WERI-Rb-1 (cell line): ENCODE results near the gene NUP155.

Source experiments
- DNase-seq: peaks from one replicate; pipeline ENCODE4 v3.0.0-alpha.2; 2020
- H3K27ac ChIP-seq: fragments of 250-450 bp; sonication (Bioruptor Pico); 2 replicates; pipeline ENCODE4 v1.5.1; 2020; ENCODE audit warnings: mild to moderate bottlenecking, moderate library complexity
- H3K27me3 ChIP-seq: fragments of 250-450 bp; sonication (Bioruptor Pico); 2 replicates; pipeline ENCODE4 v1.5.1; 2021; ENCODE audit warnings: mild to moderate bottlenecking, low read depth, moderate library complexity; ENCODE audit not compliant: insufficient read depth, severe bottlenecking
- H3K36me3 ChIP-seq: fragments of 250-450 bp; sonication (Bioruptor Pico); 2 replicates; pipeline ENCODE4 v1.5.1; 2020; ENCODE audit warnings: mild to moderate bottlenecking, moderate library complexity
- H3K4me3 ChIP-seq: 2 replicates; pipeline ENCODE4 v1.5.1; 2011; ENCODE audit warnings: low read depth, mild to moderate bottlenecking, control low read depth, low read length
- H3K9me3 ChIP-seq: fragments of 250-450 bp; sonication (Bioruptor Pico); 2 replicates; pipeline ENCODE4 v1.5.1; 2021; ENCODE audit warnings: mild to moderate bottlenecking, moderate library complexity; ENCODE audit not compliant: severe bottlenecking
- TF ChIP-seq, protein P1 (sequence below): IDR thresholded peaks from 2 replicates; pipeline ENCODE4 v1.5.1; 2011; ENCODE audit warnings: low read depth, mild to moderate bottlenecking, control low read depth, inconsistent platforms, low read length

Gene NUP155

DNA sequence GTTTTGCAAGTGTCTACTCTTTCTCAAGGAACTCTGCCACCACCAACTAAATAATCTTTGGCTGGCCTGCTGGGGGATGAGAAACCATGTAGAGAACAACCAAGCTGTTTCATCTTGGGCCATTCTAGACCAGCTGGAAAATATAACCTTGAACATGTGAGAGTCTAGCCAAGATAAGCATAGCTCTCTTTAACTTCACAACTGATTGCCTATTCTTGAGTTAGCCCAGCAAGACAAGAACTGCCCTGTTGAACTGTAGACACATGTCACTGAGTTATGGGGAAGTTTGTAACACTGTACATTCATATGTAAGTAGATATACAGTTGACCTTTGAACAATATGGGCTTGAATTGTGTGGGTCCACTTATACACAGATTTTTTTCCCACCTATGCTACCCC, 44.4 kb downstream of the NUP155 start:
- no peaks in the 10 kb centered on the region for H3K27me3 ChIP-seq

DNA sequence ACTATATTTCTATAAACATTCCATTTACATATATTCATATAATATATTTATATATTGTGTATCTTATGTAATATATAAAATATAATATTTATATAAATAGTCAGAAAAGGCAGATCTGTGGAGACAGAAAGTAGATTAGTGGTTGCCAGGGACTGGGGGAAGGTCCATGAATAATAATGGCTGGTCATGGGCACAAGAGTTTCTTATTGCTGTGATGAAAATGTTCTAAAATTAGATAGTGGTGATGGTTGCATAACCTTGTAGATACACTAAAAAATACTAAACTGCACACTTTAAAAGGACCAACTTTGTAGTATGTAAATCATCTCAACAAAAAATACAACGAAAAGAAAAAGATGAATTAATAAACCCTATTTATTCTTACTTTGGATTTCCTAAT, 47.3 kb downstream of the NUP155 start:
- Histone ChIP-seq H3K27me3 (no peaks in the 10 kb centered on the region), H3K9me3 (no peaks in the 10 kb centered on the region), H3K4me3 (no peak overlapping the region), H3K36me3 (peaks cover 97% of the 10 kb centered on the region), H3K27ac (no peak overlapping the region)
- TF ChIP-seq, protein P1, sequence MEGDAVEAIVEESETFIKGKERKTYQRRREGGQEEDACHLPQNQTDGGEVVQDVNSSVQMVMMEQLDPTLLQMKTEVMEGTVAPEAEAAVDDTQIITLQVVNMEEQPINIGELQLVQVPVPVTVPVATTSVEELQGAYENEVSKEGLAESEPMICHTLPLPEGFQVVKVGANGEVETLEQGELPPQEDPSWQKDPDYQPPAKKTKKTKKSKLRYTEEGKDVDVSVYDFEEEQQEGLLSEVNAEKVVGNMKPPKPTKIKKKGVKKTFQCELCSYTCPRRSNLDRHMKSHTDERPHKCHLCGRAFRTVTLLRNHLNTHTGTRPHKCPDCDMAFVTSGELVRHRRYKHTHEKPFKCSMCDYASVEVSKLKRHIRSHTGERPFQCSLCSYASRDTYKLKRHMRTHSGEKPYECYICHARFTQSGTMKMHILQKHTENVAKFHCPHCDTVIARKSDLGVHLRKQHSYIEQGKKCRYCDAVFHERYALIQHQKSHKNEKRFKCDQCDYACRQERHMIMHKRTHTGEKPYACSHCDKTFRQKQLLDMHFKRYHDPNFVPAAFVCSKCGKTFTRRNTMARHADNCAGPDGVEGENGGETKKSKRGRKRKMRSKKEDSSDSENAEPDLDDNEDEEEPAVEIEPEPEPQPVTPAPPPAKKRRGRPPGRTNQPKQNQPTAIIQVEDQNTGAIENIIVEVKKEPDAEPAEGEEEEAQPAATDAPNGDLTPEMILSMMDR, result no peak
- no peak for DNase-seq

More for the DNA sequence above, 44.4 kb downstream of the NUP155 start:
- H3K4me3 ChIP-seq, result no peak overlapping the region
- H3K27ac ChIP-seq, result no peak overlapping the region
- H3K9me3 ChIP-seq, result no peaks in the 10 kb centered on the region
- DNase-seq, result no peak
- TF ChIP-seq, protein P1, result no peak
- peaks cover 97% of the 10 kb centered on the region for H3K36me3 ChIP-seq

DNA sequence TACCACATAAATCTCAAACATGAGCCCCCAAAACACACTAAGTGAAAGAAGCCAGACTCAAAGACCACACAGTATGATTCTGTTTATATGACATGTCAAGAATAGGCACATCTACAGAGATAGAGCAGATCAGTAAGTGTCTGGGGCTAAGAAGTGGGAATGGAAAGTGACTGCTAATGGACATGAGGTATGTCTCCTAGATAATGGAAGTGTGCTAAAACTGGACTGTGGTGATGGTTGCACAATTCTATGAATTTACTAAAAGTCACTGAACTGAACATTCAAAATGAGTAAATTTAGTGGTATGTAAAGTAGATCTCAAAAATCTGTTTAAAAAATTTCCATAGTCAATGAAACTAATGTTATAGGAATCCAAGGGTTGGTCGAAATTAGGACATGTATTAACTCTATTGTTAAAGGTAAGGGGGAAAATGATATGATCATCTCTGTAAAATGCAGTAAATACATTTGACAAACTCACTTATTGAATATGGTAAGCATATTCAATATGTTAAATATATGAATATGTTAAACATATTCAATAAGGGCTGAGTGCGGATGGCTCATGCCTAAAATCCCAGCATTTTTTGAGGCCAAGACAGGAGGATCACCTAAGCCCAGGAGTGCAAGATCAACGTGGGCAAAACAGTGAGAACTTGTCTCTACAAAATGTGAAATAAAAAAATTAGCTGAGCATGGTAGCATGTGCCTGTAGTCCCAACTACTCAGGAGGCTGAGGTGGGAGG, 51.7 kb downstream of the NUP155 start:
- TF ChIP-seq, protein P1, result no peak
- DNase-seq, result no peak
- no peak overlapping the region for H3K4me3 ChIP-seq
- H3K9me3 ChIP-seq, result no peaks in the 10 kb centered on the region
- H3K27ac ChIP-seq, result no peak overlapping the region
- peaks cover 95% of the 10 kb centered on the region for H3K36me3 ChIP-seq
- no peaks in the 10 kb centered on the region for H3K27me3 ChIP-seq

DNA sequence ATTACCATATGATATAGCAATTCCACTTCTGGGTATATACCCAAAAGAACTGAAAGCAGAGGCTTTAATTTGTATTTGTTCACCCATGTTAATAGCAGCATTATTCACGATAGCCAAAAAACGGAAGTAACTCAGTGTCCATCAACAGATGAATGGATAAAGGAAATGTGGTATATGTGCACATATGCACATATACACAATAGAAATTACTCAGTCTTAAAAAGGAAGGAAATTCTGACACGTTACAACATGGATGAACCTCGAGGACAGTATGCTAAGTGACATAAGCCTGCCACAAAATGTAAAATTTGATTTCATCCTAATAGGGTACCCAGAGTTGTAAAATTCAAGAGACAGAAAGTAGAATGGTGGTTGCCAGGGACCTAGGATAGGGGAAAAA, 54.9 kb downstream of the NUP155 start:
- H3K36me3 ChIP-seq, result peaks cover 96% of the 10 kb centered on the region
- H3K4me3 ChIP-seq, result no peak overlapping the region
- no peak overlapping the region for H3K27ac ChIP-seq
- H3K9me3 ChIP-seq, result no peaks in the 10 kb centered on the region
- TF ChIP-seq, protein P1, result no peak
- H3K27me3 ChIP-seq, result no peaks in the 10 kb centered on the region
- no peak for DNase-seq

DNA sequence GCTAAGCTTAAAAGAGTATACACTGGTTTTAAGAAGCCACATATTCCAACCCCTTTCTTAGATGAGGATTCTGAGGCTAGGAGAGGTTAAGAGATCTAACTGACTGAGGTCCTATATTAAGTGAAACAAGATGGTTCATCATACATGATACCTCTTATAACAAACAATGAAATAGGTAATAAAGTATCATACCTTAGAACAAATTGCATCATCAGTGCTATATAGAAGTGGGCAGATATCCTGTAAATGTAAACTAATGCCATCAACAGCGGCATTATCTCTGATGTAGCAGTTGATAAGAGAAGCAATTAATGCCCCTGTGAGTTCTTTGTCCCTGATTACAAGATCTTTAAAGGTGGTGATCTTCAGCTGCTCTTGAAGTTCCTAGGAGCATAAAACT, 60.5 kb downstream of the NUP155 start:
- Histone ChIP-seq H3K36me3 (peaks cover 96% of the 10 kb centered on the region), H3K9me3 (no peaks in the 10 kb centered on the region), H3K4me3 (no peak overlapping the region), H3K27ac (no peak overlapping the region), H3K27me3 (no peaks in the 10 kb centered on the region)
- DNase-seq, result no peak
- TF ChIP-seq, protein P1, result no peak

DNA sequence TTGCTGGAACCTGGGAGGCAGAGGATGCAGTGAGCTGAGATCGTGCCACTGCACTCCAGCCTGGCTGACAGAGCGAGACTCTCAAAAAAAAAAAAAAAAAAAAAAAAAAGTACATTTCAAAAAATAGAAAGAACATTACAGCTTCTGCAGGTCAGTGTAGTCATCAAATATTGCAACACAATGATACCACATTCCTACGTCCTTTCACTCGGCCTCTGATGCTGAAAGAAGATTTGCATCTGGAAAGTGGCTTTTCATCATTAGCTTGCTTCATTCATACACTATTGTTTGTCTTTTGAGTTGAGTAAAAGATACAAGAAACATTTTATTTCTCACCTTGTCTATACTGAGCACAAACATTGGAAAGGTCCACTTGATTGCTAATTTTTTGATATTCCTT, 62.1 kb downstream of the NUP155 start:
- peaks cover 94% of the 10 kb centered on the region for H3K36me3 ChIP-seq
- DNase-seq, result no peak
- no peaks in the 10 kb centered on the region for H3K27me3 ChIP-seq
- H3K9me3 ChIP-seq, result no peaks in the 10 kb centered on the region
- H3K27ac ChIP-seq, result no peak overlapping the region
- TF ChIP-seq, protein P1, result no peak
- H3K4me3 ChIP-seq, result no peak overlapping the region
